ENCODE results near the gene NSG1.

Gene NSG1
- long read RNA-seq: 0 reads

- DNase-seq (ENCODE audit: low read depth in 1 of 2, low spot score in 1 of 2): no peak
- H3K27me3 ChIP-seq (ENCODE audit: insufficient read depth, poor library complexity, severe bottlenecking): peaks cover 49% of the 10 kb centered on the region
- H3K4me3 ChIP-seq (replicated peaks; ENCODE audit: insufficient read depth, low read length): no peak within 1 kb of the TSS; the same call in 1 of the 2 replicates
- no peak for TF ChIP-seq CTCF (IDR thresholded peaks at IDR 0.05; ENCODE audit: insufficient read depth, low read length)
- no peak for TF ChIP-seq REST (IDR thresholded peaks at IDR 0.05; ENCODE audit: insufficient replicate concordance, low read depth)
- TF ChIP-seq SPI1 (IDR thresholded peaks at IDR 0.05; ENCODE audit: borderline replicate concordance, low read depth): no peak
- no peak for TF ChIP-seq POLR2AphosphoS5 (IDR thresholded peaks at IDR 0.05; ENCODE audit: low read depth)
- no peak for TF ChIP-seq GABPA (IDR thresholded peaks at IDR 0.05; ENCODE audit: low read depth)
- H3K27ac ChIP-seq (replicated peaks): no peak within 1 kb of the TSS
Measured at GRCh38 chr4:4386736-4387392, at the start of gene NSG1. Gene NSG1, plus strand, starts transcription at chr4:4387102. Its CDS starts 528 bp downstream, at chr4:4387630.

- no peak for DNase-seq (ENCODE audit: low read depth in 1 of 2, low spot score in 1 of 2)
- no peak overlapping the region for H3K27ac ChIP-seq (replicated peaks)
- TF ChIP-seq REST (IDR thresholded peaks at IDR 0.05; ENCODE audit: insufficient replicate concordance, low read depth) (no peak), SPI1 (IDR thresholded peaks at IDR 0.05; ENCODE audit: borderline replicate concordance, low read depth) (no peak), GABPA (IDR thresholded peaks at IDR 0.05; ENCODE audit: low read depth) (no peak), POLR2AphosphoS5 (IDR thresholded peaks at IDR 0.05; ENCODE audit: low read depth) (no peak), CTCF (IDR thresholded peaks at IDR 0.05; ENCODE audit: insufficient read depth, low read length) (no peak)
- H3K4me3 ChIP-seq (replicated peaks; ENCODE audit: insufficient read depth, low read length): no peak overlapping the region
- peaks cover 3% of the 10 kb centered on the region for H3K27me3 ChIP-seq (ENCODE audit: insufficient read depth, poor library complexity, severe bottlenecking)
Measured at GRCh38 chr4:4338210-4339001, 48.5 kb upstream of the NSG1 start.

- TF ChIP-seq REST (IDR thresholded peaks at IDR 0.05; ENCODE audit: insufficient replicate concordance, low read depth) (no peak), GABPA (IDR thresholded peaks at IDR 0.05; ENCODE audit: low read depth) (no peak), SPI1 (IDR thresholded peaks at IDR 0.05; ENCODE audit: borderline replicate concordance, low read depth) (no peak), CTCF (IDR thresholded peaks at IDR 0.05; ENCODE audit: insufficient read depth, low read length) (no peak)
- DNase-seq (ENCODE audit: low read depth in 1 of 2, low spot score in 1 of 2): no peak
- H3K27me3 ChIP-seq (ENCODE audit: insufficient read depth, poor library complexity, severe bottlenecking): peaks cover 3% of the 10 kb centered on the region
- no peak overlapping the region for H3K27ac ChIP-seq (replicated peaks)
- no peak overlapping the region for H3K4me3 ChIP-seq (replicated peaks; ENCODE audit: insufficient read depth, low read length)
Measured at GRCh38 chr4:4339504-4340085, 47.3 kb upstream of the NSG1 start.
